ENCODE results near the gene SPPL3.

Gene SPPL3

DNA sequence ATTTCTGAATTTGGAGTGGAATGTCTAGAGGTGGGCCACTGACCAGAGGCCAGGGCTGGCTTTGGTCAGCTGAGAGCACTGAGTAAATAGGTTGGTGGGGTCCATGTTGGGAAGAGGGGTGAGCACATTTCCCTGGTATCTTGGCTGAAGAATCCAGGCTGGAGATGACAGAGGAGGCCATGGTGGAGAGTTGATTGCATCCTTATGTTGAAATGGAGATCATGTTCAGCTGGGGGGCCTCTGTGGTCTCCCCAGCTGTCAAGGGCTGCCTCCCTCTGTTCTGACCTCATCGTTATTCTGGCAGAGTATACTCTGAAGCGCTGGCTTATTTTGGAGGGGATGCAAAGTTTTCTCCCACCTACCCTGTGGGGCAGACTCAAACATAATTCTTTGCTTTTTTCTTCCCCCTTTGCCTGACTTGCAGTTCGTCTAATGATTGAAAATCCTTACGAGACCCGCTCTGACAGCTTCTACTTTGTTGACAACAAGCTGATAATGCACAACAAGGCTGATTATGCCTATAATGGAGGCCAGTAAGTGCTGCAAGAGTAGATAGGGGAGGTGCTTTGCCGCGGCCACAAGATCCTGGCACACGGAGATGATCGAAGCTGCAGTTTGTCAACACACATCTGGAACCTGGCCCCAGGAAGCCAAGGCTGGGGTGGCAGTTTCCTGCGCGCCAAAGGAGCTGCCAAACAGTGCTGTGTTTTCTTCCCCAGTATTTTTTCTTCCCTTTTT, 184.5 kb downstream of the SPPL3 start:
- no peak for DNase-seq

DNA sequence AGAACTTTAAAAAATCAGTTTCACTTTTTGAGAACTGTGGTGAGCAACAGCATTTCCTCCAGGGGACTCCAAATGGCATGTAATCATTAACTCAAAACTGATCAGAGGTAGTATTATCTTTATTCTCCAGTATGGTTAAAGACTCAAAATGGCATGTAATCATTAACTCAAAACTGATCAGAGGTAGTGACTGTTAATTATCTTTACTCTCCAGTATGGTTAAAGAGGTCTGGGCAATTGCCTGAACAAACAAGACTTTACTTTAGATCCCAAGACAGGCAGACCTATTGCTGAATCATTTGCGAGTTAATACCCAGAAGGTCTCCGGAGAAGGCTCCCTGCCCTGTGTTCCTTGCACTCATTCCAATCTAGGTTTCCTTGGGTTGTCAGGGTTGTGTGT, 185.1 kb downstream of the SPPL3 start:
- no peak for DNase-seq

GRCh38 chr12:120718055-120718454, 186.1 kb downstream of the SPPL3 start:
- DNase-seq: no peak

DNA sequence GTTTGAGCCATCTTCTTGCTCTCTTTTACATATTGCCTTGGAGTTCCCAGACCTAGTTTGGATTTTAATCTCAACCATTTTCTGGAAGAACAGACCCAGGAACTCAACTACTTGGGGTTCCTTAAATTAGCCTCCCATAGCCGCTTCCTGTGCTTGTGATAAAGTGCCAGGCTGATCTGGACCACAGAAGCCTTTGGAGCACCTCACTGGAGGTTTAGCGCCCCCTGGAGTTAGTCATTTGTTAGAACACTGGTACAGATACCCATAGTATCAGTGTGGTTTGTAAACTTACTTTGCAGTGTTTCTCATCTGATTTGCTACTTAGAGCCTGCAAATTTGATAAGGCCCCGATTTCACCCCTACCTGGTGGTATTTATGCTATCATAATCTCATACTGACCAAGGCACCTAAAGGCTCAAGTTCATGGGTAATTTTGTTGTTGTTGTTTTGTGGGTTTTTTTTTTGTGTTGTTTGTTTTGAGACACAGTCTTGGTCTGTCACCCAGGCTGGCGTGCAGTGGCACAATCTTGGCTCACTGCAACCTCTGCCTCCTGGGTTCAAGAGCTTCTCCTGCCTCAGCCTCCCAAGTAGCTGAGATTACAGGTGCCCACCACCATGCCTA, 190.2 kb downstream of the SPPL3 start:
- DNase-seq: peak; percentile 63

DNA sequence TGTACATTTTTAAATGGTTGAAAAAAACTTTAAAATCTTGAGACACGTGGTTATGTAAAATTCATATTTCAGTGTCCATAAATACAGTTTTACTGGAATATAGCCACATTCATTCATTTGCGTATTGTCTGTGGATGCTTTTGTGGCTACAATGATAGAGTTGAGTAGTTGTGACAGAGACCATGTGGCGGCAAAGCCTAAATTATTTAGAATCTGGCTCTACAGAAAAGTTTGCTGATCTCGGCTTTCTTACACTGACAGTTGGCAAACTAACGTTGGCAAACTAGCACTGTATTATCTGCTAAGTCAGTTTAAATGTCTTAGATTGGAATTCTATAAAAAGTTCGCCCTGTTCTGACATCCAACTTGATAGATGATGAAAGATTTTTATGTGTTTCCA, 191.5 kb downstream of the SPPL3 start:
- DNase-seq: no peak

All from DMS153 (cell line).